Activated naive CD8-positive, alpha-beta T cell treated with anti-CD3 and anti-CD28 coated beads, Interleukin-2, amount 10 ng/mL, durations not matched to agents 7 days and 5 days (primary cell): ENCODE results near the gene TWSG1. TPM values are rescaled to one million over a fixed set of nuclear protein-coding genes. Genes with fewer than 3 reads are reported as not detected.
"Not testable (repeated sequence)": the region's sequence is repeated elsewhere in the genome, so short reads cannot be mapped to it uniquely, and the experiment has no call there.

Experiments used
- ATAC-seq: fragments of 150-1000 bp; cut with Tn5 transposase; one replicate; pipeline ENCODE4 v1.10.0; 2021; ENCODE audit warnings: low read depth, moderate library complexity
- POLR2A ChIA-PET: fragments of 350-600 bp; sonication (Branson Sonifier 250); formaldehyde crosslinking; loops from one replicate; lab custom pipeline; 2021; ENCODE audit warnings: antibody characterized with exemption; lab: Charles Lee
- DNase-seq: peaks from one replicate; pipeline ENCODE4 v3.0.0; 2021
- H3K27ac Mint-ChIP-seq: one replicate; pipeline ENCODE4 v1.8.0; 2022; ENCODE audit warnings: mild to moderate bottlenecking, mixed read lengths
- H3K27me3 Mint-ChIP-seq: one replicate; pipeline ENCODE4 v1.8.0; 2022; ENCODE audit warnings: mild to moderate bottlenecking, moderate library complexity, mixed read lengths
- H3K36me3 Mint-ChIP-seq: one replicate; pipeline ENCODE4 v1.8.0; 2021; ENCODE audit warnings: mild to moderate bottlenecking, mixed read lengths
- H3K4me1 Mint-ChIP-seq: one replicate; pipeline ENCODE4 v1.8.0; 2021; ENCODE audit warnings: mixed read lengths
- H3K4me3 Mint-ChIP-seq: one replicate; pipeline ENCODE4 v1.8.0; 2022; ENCODE audit warnings: mild to moderate bottlenecking, moderate library complexity, mixed read lengths
- H3K9me3 Mint-ChIP-seq: one replicate; pipeline ENCODE4 v1.8.0; 2021; ENCODE audit warnings: mixed read lengths
- total RNA-seq, 2 experiments: library from RNA; stranded (reverse); gene quantifications; one replicate each; pipeline ENCODE4 v1.2.3, GENCODE V29; 2021

The TWSG1 gene
- total RNA-seq, 2 experiments from 2014 or later, result 9.0 to 10.4 TPM

DNA sequence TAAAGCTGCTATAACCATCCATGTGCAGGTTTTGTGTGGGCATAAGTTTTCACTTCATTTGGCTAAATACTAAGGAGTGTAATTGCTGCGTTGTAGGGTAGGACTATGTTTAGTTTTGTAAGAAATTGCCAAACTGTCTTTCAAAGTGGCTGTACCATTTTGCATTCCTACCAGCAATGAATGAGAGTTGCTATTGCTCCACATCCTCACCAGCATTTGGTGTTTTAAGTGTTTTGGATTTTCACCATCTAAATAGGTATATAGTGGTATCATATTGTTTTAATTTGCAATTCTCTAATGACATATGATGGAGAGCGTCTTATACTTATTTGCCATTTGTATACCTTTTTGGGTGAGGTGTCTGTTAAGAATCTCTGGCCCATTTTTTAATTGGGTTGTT lies 12.2 kb downstream of the TWSG1 start:
- peaks cover 1% of the 10 kb centered on the region for H3K9me3 Mint-ChIP-seq
- H3K27ac Mint-ChIP-seq, result no peak overlapping the region
- peaks cover 30% of the 10 kb centered on the region for H3K36me3 Mint-ChIP-seq
- no peak overlapping the region for H3K4me3 Mint-ChIP-seq
- DNase-seq (no peak), ATAC-seq (no peak)
- POLR2A ChIA-PET, result no interaction called here
- H3K4me1 Mint-ChIP-seq, result peaks cover 7% of the 10 kb centered on the region
- peaks cover 1% of the 10 kb centered on the region for H3K27me3 Mint-ChIP-seq

DNA sequence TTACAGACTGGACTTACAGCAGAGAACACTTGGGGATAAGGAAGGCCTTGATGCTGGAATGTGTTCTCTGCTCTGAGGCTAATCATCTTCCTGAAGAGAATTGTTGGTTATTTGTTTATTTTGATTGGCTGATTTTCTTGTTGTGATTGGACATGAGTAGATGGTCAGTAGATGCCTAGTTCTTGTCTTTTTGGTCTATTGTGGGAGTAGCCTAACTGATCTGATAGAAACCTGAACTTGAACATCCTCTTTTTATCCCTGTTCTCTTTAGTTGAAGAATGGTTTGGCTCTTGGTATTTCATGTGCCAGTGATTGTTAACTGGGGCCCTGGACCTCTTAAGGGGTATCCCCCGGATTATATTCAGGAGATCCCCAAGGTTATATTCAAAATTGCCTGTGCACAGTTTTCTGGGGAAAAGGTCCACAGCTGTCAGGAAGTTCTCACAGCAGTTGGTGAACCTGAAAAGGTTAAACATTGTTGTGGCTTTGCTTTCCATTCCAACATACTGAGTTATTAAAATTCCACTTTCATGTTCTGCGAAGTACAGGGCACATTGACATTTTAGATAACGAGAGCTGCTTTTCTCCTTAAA lies 13.6 kb downstream of the TWSG1 start:
- H3K9me3 Mint-ChIP-seq, result peaks cover 1% of the 10 kb centered on the region
- H3K27me3 Mint-ChIP-seq, result peaks cover 1% of the 10 kb centered on the region
- DNase-seq (no peak), ATAC-seq (no peak)
- H3K4me3 Mint-ChIP-seq, result no peak overlapping the region
- peaks cover 7% of the 10 kb centered on the region for H3K4me1 Mint-ChIP-seq
- peaks cover 23% of the 10 kb centered on the region for H3K36me3 Mint-ChIP-seq
- POLR2A ChIA-PET, result no interaction called here
- H3K27ac Mint-ChIP-seq, result no peak overlapping the region

DNA sequence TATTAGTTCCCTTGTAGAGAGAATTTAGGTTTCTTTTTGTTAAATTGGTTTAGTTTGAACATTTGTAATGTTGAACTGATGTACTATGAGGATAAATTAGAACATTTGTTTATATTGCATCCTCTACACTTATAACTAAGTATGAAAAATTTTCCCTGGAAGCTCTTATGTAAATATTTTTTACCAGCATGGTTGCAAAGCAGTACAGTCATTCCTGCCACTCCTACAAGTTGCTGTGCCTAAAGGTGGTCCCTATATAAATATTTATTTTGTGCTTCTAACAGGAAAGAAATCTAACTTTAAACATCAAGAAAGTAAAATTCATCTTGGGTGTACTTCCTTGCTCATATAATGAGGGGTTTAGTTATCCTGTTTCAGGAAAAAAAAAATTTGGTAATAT lies 14.2 kb downstream of the TWSG1 start:
- DNase-seq, result no peak
- H3K9me3 Mint-ChIP-seq, result peaks cover under 1% of the 10 kb centered on the region
- no peak for ATAC-seq
- H3K27ac Mint-ChIP-seq, result no peak overlapping the region
- H3K36me3 Mint-ChIP-seq, result peaks cover 19% of the 10 kb centered on the region
- POLR2A ChIA-PET, result interaction anchor here (0.5 kb wide), 1 partner anchor 83 kb away, joined by 3 read pairs; no protein-coding TSS in a partner anchor
- peaks cover 7% of the 10 kb centered on the region for H3K4me1 Mint-ChIP-seq
- no peak overlapping the region for H3K4me3 Mint-ChIP-seq
- peaks cover 1% of the 10 kb centered on the region for H3K27me3 Mint-ChIP-seq

DNA sequence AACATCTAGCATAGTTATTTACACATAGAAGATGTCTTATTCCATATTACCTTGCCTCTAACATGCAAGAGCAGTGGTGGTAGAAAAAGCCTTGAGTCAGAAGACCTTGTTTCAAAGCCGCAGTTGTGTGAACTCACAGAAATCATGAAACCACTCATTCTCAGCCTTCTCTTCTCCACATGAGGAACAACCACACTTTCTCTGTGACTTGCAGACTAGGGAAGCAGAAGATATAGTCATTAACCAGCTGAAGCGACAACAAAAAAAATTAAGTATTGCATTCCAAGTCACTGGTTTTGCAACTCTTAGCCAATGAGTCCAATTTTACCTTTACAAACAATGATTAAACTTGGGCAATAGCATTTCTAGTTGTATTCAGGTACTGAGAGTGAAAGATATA lies 19.0 kb downstream of the TWSG1 start:
- no peak for DNase-seq
- no peak for ATAC-seq
- POLR2A ChIA-PET, result no interaction called here
- Mint-ChIP-seq H3K27me3 (peaks cover 1% of the 10 kb centered on the region), H3K36me3 (peaks cover 3% of the 10 kb centered on the region), H3K9me3 (no peaks in the 10 kb centered on the region), H3K4me3 (no peak overlapping the region), H3K4me1 (no peaks in the 10 kb centered on the region), H3K27ac (no peak overlapping the region)

DNA sequence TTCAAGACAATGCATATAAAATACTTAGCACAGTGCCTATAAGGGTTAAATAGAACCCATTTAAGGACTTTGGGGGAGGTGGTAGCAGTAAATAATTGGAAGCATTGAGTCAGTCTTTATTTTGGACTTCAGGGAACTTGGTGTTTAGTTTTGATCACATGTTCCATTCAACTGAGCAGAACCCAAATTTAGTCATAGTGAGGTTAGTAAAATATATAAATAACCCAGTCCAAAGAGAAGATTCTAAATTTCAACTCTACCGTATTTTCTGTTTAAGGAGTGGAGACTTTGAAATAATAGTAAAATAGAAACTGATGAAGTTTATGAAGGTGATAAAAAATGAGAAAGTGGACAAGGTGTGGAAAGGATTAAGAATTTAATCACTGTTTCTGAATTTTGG lies 19.7 kb downstream of the TWSG1 start:
- DNase-seq, result no peak
- Mint-ChIP-seq H3K36me3 (peaks cover 3% of the 10 kb centered on the region), H3K4me1 (no peaks in the 10 kb centered on the region), H3K27ac (no peak overlapping the region), H3K9me3 (no peaks in the 10 kb centered on the region), H3K27me3 (peaks cover 1% of the 10 kb centered on the region), H3K4me3 (no peak overlapping the region)
- ATAC-seq, result no peak
- POLR2A ChIA-PET, result no interaction called here

DNA sequence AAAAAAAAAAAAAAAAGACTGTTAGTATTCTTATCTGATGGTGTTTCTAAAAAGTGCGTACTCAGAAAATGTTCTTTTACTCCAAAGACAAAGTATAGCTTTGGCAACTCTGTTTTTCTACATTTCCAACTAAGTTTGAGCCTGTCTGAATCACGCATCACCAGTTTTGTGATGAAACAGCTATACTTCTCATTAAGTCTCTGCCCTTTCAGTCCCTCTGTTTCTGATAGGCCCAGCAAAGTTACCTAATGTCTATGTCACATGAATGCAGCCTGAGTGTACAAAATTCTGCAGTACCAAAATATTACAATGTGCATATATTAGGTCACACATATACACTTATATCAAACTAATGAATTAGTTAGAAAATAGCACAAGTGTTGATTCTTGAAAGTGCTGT lies 22.4 kb downstream of the TWSG1 start:
- DNase-seq, result no peak
- peaks cover 1% of the 10 kb centered on the region for H3K36me3 Mint-ChIP-seq
- no peaks in the 10 kb centered on the region for H3K4me1 Mint-ChIP-seq
- H3K9me3 Mint-ChIP-seq, result no peaks in the 10 kb centered on the region
- no peak for ATAC-seq
- H3K27ac Mint-ChIP-seq, result no peak overlapping the region
- POLR2A ChIA-PET, result no interaction called here
- no peaks in the 10 kb centered on the region for H3K27me3 Mint-ChIP-seq
- no peak overlapping the region for H3K4me3 Mint-ChIP-seq

DNA sequence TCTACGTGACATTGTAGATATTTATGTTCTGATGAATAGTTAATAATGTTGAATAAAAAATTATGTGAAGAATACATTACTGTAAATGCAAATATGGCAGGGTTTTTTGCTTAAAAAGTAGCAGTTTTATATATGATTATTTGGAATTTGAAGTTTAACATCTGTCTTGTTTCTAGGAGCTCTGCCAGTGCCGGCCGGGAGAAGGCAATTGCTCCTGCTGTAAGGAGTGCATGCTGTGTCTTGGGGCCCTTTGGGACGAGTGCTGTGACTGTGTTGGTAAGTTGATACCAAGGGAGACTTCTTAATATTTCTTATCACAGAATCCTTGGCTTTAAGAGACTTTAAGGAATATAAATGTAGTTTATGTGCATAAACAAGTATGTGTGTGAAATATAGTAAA lies 25.2 kb downstream of the TWSG1 start:
- no peak for ATAC-seq
- no peaks in the 10 kb centered on the region for H3K9me3 Mint-ChIP-seq
- peaks cover 4% of the 10 kb centered on the region for H3K36me3 Mint-ChIP-seq
- POLR2A ChIA-PET, result no interaction called here
- no peak for DNase-seq
- H3K27me3 Mint-ChIP-seq, result no peaks in the 10 kb centered on the region
- H3K27ac Mint-ChIP-seq, result no peak overlapping the region
- no peak overlapping the region for H3K4me3 Mint-ChIP-seq
- H3K4me1 Mint-ChIP-seq, result no peaks in the 10 kb centered on the region

DNA sequence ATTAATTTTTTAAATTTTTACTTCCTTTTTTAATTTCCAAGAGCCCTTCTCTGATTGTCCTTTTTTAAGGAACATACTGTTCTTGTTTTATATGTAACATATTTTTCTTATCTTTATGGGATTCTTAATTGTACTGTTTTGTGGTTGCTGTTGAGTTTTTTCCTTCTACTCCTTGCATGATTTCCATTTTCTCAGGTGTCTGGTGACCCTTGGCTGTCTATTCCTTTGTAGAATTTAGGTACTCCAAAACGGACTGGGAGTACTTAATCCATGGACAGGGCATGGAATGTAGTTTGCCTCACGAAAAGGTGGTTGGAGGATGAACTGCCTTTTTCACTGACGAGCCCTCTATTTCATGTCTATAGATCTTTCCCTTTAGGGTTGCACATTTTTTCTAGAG lies 26.6 kb downstream of the TWSG1 start:
- Mint-ChIP-seq H3K4me3 (no peak overlapping the region), H3K27ac (no peak overlapping the region), H3K4me1 (no peaks in the 10 kb centered on the region), H3K9me3 (no peaks in the 10 kb centered on the region), H3K36me3 (peaks cover 4% of the 10 kb centered on the region), H3K27me3 (no peaks in the 10 kb centered on the region)
- ATAC-seq, result no peak
- POLR2A ChIA-PET, result no interaction called here
- no peak for DNase-seq

DNA sequence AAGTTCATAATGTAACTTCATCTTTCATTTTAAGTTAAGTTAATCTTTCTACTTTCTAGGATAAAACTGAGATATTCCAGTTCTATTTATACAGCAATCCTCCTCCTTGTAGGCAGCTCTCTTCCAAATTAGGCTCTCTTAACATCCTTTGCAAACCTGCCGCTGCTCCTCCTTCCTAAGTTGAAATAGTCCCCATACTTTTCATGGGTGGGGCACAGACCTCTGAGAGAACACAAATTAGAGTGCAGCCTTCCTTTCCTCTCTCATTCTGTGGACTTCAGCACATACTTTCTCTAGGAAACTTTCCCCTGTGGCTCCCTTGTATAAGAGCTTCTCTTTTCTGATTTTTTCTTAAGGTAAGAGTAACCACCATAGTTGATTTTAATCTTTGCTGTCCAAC lies 28.3 kb downstream of the TWSG1 start:
- H3K4me1 Mint-ChIP-seq, result no peaks in the 10 kb centered on the region
- H3K36me3 Mint-ChIP-seq, result peaks cover 8% of the 10 kb centered on the region
- ATAC-seq (no peak), DNase-seq (no peak)
- H3K27me3 Mint-ChIP-seq, result no peaks in the 10 kb centered on the region
- no peak overlapping the region for H3K4me3 Mint-ChIP-seq
- POLR2A ChIA-PET, result no interaction called here
- H3K9me3 Mint-ChIP-seq, result no peaks in the 10 kb centered on the region
- no peak overlapping the region for H3K27ac Mint-ChIP-seq

DNA sequence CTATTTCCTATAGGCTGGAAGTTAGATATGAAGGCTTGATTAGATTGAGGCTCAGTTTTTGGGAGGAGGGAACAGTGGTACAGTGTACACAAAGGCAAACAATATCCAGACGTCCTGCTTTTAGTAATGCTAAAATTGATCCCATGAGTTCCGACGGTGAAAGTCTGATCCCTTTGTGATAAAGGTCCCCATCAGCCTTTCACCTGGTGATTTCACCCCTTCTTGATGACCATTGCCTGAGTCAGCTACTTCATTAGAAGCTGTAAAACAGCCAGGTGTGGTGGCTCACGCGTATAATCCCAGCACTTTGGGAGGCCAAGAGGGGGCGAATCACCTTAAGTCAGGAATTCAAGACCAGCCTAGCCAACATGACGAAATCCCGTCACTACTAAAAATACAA lies 29.7 kb downstream of the TWSG1 start:
- no peak overlapping the region for H3K4me3 Mint-ChIP-seq
- H3K9me3 Mint-ChIP-seq, result no peaks in the 10 kb centered on the region
- peaks cover 11% of the 10 kb centered on the region for H3K36me3 Mint-ChIP-seq
- ATAC-seq, result no peak
- H3K27ac Mint-ChIP-seq, result no peak overlapping the region
- H3K27me3 Mint-ChIP-seq, result no peaks in the 10 kb centered on the region
- POLR2A ChIA-PET, result no interaction called here
- H3K4me1 Mint-ChIP-seq, result no peaks in the 10 kb centered on the region
- DNase-seq, result no peak

DNA sequence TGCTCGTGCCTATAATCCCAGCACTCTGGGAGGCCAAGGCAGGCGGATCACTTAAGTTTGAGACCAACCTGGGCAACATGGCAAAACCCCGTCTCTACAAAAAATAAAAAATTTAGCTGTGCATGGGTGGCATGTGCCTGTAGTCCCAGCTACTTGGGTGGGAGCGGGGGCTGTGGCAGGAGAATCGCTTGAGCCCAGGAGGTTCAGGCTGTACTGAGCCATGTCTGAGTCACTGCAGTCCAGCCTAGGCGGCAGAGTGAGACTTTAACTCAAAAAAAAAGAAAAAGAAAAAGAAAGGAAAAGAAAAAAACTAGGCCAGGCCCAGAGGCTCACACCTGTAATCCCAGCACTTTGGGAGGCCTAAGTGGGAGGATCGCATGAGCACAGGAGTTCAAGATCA lies 30.8 kb downstream of the TWSG1 start:
- Mint-ChIP-seq H3K27ac (no peak overlapping the region), H3K9me3 (no peaks in the 10 kb centered on the region), H3K4me1 (no peaks in the 10 kb centered on the region), H3K4me3 (no peak overlapping the region), H3K36me3 (peaks cover 13% of the 10 kb centered on the region), H3K27me3 (no peaks in the 10 kb centered on the region)
- ATAC-seq, result no peak
- POLR2A ChIA-PET, result no interaction called here
- no peak for DNase-seq

DNA sequence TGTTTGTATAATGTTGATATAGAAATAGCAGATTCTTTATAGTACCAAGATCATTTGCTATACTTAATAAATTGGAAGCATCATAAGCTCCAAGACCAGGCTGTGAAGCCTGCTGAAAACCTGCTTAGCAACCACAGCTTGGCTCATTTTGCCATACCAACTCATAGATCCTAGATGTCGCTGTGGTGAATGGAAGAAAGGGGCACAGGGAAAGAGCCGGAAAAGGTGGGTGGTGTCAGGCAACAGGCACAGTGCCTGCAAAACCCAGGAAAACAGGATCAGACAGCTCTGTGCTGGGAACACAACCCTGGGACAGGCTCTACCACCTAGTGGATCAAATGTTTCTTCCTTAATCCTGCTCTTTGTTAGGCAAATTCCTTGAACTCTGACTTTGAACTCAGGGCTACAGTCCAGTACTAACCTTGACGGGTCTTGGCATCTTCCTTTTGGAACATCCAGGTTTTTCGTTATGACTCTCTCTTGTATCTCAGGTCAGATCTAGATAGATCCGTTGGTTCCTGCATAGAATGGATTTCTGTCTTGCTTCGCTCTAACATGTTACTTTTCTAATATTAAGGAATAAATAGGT lies 31.6 kb downstream of the TWSG1 start:
- Mint-ChIP-seq H3K36me3 (peaks cover 14% of the 10 kb centered on the region), H3K9me3 (no peaks in the 10 kb centered on the region), H3K27me3 (no peaks in the 10 kb centered on the region), H3K4me1 (no peaks in the 10 kb centered on the region), H3K27ac (no peak overlapping the region), H3K4me3 (no peak overlapping the region)
- POLR2A ChIA-PET, result no interaction called here
- DNase-seq, result no peak
- ATAC-seq, result no peak

DNA sequence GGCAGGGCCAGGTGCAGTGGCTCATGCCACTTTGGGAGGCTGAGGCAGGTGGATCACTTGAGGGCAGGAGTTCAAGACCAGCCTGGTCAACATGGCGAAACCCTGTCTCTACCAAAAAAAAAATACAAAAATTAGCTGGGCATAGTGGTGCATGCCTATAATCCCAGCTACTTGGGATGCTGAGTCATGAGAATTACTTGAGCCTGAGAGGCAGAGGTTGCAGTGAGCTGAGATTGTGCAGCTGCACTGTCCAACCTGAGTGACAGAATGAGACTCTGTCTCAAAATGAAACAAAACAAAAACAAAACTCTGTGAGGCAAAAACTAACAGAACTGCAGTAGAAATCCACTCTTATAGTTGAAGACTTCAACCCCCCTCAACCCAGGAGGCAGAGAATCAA lies 38.7 kb downstream of the TWSG1 start:
- H3K27me3 Mint-ChIP-seq, DNase-seq, ATAC-seq, H3K4me3 Mint-ChIP-seq, POLR2A ChIA-PET, H3K27ac Mint-ChIP-seq, H3K4me1 Mint-ChIP-seq, H3K9me3 Mint-ChIP-seq: not testable (repeated sequence)
- peaks cover 14% of the 10 kb centered on the region for H3K36me3 Mint-ChIP-seq

DNA sequence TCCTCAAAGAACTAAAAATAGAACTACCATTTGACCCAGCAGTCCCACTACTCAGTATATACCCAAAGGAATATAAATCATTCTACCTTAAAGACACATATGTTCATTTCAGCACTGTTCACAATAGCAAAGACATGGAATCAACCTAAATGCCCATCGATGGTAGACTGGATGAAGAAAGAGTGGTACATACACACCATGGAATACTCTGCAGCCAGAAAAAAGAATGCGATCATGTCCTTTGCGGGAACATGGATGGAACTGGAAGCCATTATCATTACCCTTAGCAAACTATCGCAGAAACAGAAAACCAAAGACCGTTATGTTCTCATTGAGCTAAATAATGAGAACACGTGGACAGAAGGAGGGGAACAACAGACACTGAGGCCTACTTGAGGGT lies 44.5 kb downstream of the TWSG1 start:
- no peak for DNase-seq
- Mint-ChIP-seq H3K4me1 (no peaks in the 10 kb centered on the region), H3K4me3 (no peak overlapping the region), H3K27ac (no peak overlapping the region), H3K9me3 (peaks cover 3% of the 10 kb centered on the region), H3K27me3 (no peaks in the 10 kb centered on the region), H3K36me3 (peaks cover 11% of the 10 kb centered on the region)
- POLR2A ChIA-PET, result no interaction called here
- ATAC-seq, result no peak
